HCT116 (cell line): ENCODE results near the gene DDX18. TPM values are rescaled to one million over a fixed set of nuclear protein-coding genes. Genes with fewer than 3 reads are reported as not detected.

ENCODE experiments used
- ATAC-seq: fragments of 200-7000 bp; cut with Tn5 transposase; 2 replicates; pipeline ENCODE4 v1.9.1; 2020; ENCODE audit warnings: mild to moderate bottlenecking, moderate library complexity
- BruUV-seq: library from RNA; stranded (reverse); fragments of 400-500 nt; replicated peaks from 2 replicates; lab custom pipeline; 2021; lab: Mats Ljungman, UMichigan
- CTCF ChIA-PET: fragments of 300-600 bp; sonication (Branson Sonifier 250); formaldehyde crosslinking; loops from one replicate; lab custom pipeline; 2021; ENCODE audit warnings: antibody characterized with exemption; lab: Charles Lee
- POLR2A ChIA-PET: fragments of 300-600, 350-600 bp; sonication (Branson Sonifier 250); formaldehyde crosslinking; loops from one replicate; lab custom pipeline; 2021; ENCODE audit warnings: antibody characterized with exemption; lab: Charles Lee
- RAD21 ChIA-PET, 2 experiments: fragments of 300-600 bp; sonication (Branson Sonifier 250); formaldehyde crosslinking; loops; one replicate each; lab custom pipeline; 2023; ENCODE audit warnings: low total read pairs in 2 of 2; ENCODE audit not compliant: uncharacterized antibody in 2 of 2, unreplicated experiment in 2 of 2, low non-redundant PET in 1 of 2; lab: Charles Lee
- DNase-seq: peaks from one replicate; pipeline ENCODE4 v3.0.0-alpha.2; 2010; ENCODE audit warnings: low read depth, low spot score
- H2AFZ ChIP-seq: fragments of 200-600 bp; shearing (Covaris generic), sonication (generic); 2 replicates; pipeline ENCODE4 v1.6.1; 2017; ENCODE audit warnings: low read depth, mixed run types, mixed read lengths, antibody characterized with exemption, low read length; ENCODE audit not compliant: poor library complexity, severe bottlenecking
- H3K27ac ChIP-seq: 2 replicates; pipeline ENCODE4 v1.5.1; 2012; ENCODE audit warnings: low read depth, low read length
- H3K27me3 ChIP-seq: fragments of 200-600 bp; sonication (generic); 2 replicates; pipeline ENCODE4 v1.6.1; 2016; ENCODE audit warnings: mixed run types, low read length, mixed read lengths; ENCODE audit not compliant: insufficient read depth
- H3K36me3 ChIP-seq, 2 experiments: fragments of 200-500 bp in 1 of 2; fragments of 200-600 bp in 1 of 2; sonication (Bioruptor generic) in 1 of 2; sonication (generic) in 1 of 2; 2 replicates each; pipeline versions ENCODE4 v1.5.1 to v1.6.1; 2014 to 2016; ENCODE audit warnings: low read length in 2 of 2, inconsistent platforms in 1 of 2, mixed read lengths in 1 of 2, mixed run types in 1 of 2; ENCODE audit not compliant: insufficient read depth in 2 of 2, control insufficient read depth in 1 of 2
- H3K4me1 ChIP-seq, 2 experiments: fragments of 200-600 bp in 1 of 2; sonication (generic) in 1 of 2; 2 replicates each; pipeline versions ENCODE4 v1.5.1 to v1.6.1; 2012 to 2017; ENCODE audit warnings: low read length in 2 of 2, inconsistent platforms in 1 of 2, mild to moderate bottlenecking in 1 of 2, mixed read lengths in 1 of 2, mixed run types in 1 of 2, moderate library complexity in 1 of 2; ENCODE audit not compliant: insufficient read depth in 2 of 2, control insufficient read depth in 1 of 2
- H3K4me2 ChIP-seq: fragments of 200-600 bp; sonication (generic); 2 replicates; pipeline ENCODE4 v1.6.1; 2017; ENCODE audit warnings: mixed run types, low read length, mixed read lengths
- H3K4me3 ChIP-seq, 2 experiments: fragments of 200-600 bp in 1 of 2; sonication (generic) in 1 of 2; replicated peaks in 1 of 2; 2 replicates each; pipeline ENCODE4 v1.5.1; 2011 to 2016; ENCODE audit warnings: low read length in 2 of 2, control low read depth in 1 of 2, low read depth in 1 of 2, mild to moderate bottlenecking in 1 of 2, mixed read lengths in 1 of 2, mixed run types in 1 of 2
- H3K79me2 ChIP-seq: fragments of 200-600 bp; sonication (generic); 2 replicates; pipeline ENCODE4 v1.6.1; 2017; ENCODE audit warnings: mild to moderate bottlenecking, mixed run types, low read length, moderate library complexity, mixed read lengths; ENCODE audit not compliant: insufficient read depth
- H3K9ac ChIP-seq: fragments of 200-600 bp; sonication (generic); 2 replicates; pipeline ENCODE4 v1.6.1; 2016; ENCODE audit warnings: low read length, mixed read lengths
- H3K9me2 ChIP-seq: fragments of 200-600 bp; sonication (generic), shearing (Covaris generic); 2 replicates; pipeline ENCODE4 v1.6.1; 2017; ENCODE audit warnings: mixed run types, mild to moderate bottlenecking, moderate library complexity; ENCODE audit not compliant: insufficient read depth
- H3K9me3 ChIP-seq, 2 experiments: fragments of 200-500 bp in 1 of 2; fragments of 200-600 bp in 1 of 2; sonication (Bioruptor generic) in 1 of 2; sonication (generic) in 1 of 2; 2 replicates each; pipeline ENCODE4 v1.6.1; 2014 to 2017; ENCODE audit warnings: low read length in 2 of 2, mixed read lengths in 2 of 2, inconsistent platforms in 1 of 2, low read depth in 1 of 2, mild to moderate bottlenecking in 1 of 2, mixed run types in 1 of 2, moderate library complexity in 1 of 2; ENCODE audit not compliant: control insufficient read depth in 1 of 2, insufficient read depth in 1 of 2
- H4K20me1 ChIP-seq: fragments of 200-600 bp; sonication (generic), shearing (Covaris generic); 2 replicates; pipeline ENCODE4 v1.6.1; 2017; ENCODE audit warnings: mixed run types, mild to moderate bottlenecking, moderate library complexity; ENCODE audit not compliant: insufficient read depth
- EGR1 ChIP-seq: IDR thresholded peaks from 2 replicates; pipeline ENCODE4 v1.6.1; 2012; ENCODE audit warnings: low read depth
- FOSL1 ChIP-seq: IDR thresholded peaks from 2 replicates; pipeline ENCODE4 v1.6.1; 2012; ENCODE audit warnings: low read depth
- JUND ChIP-seq: IDR thresholded peaks from 2 replicates; pipeline ENCODE4 v1.6.1; 2012
- POLR2AphosphoS5 ChIP-seq: IDR thresholded peaks from 2 replicates; pipeline ENCODE4 v1.6.1; 2011; ENCODE audit warnings: mild to moderate bottlenecking, low read depth, low read length, moderate library complexity
- SP1 ChIP-seq: IDR thresholded peaks from 2 replicates; pipeline ENCODE4 v1.6.1; 2012; ENCODE audit warnings: low read depth
- SRF ChIP-seq: IDR thresholded peaks from 2 replicates; pipeline ENCODE4 v1.6.1; 2012; ENCODE audit warnings: low read depth
- TCF7L2 ChIP-seq: IDR thresholded peaks from 2 replicates; pipeline ENCODE4 v1.7.0; 2011; ENCODE audit warnings: borderline replicate concordance, inconsistent platforms; ENCODE audit not compliant: insufficient read depth, insufficient read length; ENCODE audit errors: extremely low read depth
- YY1 ChIP-seq: IDR thresholded peaks from 2 replicates; pipeline ENCODE4 v1.6.1; 2011; ENCODE audit warnings: low read length, low read depth, moderate library complexity, mild to moderate bottlenecking; ENCODE audit not compliant: insufficient replicate concordance; ENCODE audit errors: extremely low read depth
- ZBTB33 ChIP-seq: IDR thresholded peaks from 2 replicates; pipeline ENCODE4 v1.6.1; 2011; ENCODE audit warnings: mild to moderate bottlenecking, low read length, moderate library complexity; ENCODE audit not compliant: insufficient replicate concordance; ENCODE audit errors: extremely low read depth
- intact Hi-C: fragments of 100-400 bp; cut with micrococcal nuclease; formaldehyde crosslinking; loops from 2 replicates; pipeline ENCODE4 v1.10.0; 2022
- total RNA-seq: library from RNA; stranded (reverse); gene quantifications from one replicate; pipeline ENCODE4 v1.2.1, GENCODE V29; 2021; ENCODE audit not compliant: unreplicated experiment
- TF ChIP-seq, protein P1 (sequence below), 3 experiments: fragments of 200-600 bp in 1 of 3; sonication (generic) in 1 of 3; IDR thresholded peaks in 2 of 3; conservative IDR thresholded peaks in 1 of 3; 2 replicates each; pipeline ENCODE4 v1.5.1; 2012 to 2017; ENCODE audit warnings: low read depth in 2 of 3, low read length in 2 of 3, antibody characterized with exemption in 1 of 3, borderline replicate concordance in 1 of 3, control low read depth in 1 of 3, mild to moderate bottlenecking in 1 of 3, mixed read lengths in 1 of 3, mixed run types in 1 of 3, moderate library complexity in 1 of 3; ENCODE audit not compliant: insufficient read depth in 1 of 3

The DDX18 gene
- total RNA-seq, 1 experiment from 2014 or later, result 99.7 TPM

GRCh38 chr2:117856415-117857210, 42.1 kb downstream of the DDX18 start:
- Histone ChIP-seq H3K4me1 (peaks cover 6 to 14% of the 10 kb centered on the region in 2 experiments), H3K4me3 (no peak overlapping the region), H3K9ac (no peak overlapping the region), H3K27me3 (no peaks in the 10 kb centered on the region), H3K4me2 (peak overlapping the region; percentile 54), H3K9me2 (no peaks in the 10 kb centered on the region), H2AFZ (peak overlapping the region; percentile 84), H3K27ac (no peak overlapping the region), H3K9me3 (no peaks in the 10 kb centered on the region), H3K79me2 (no peaks in the 10 kb centered on the region), H3K36me3 (no peaks in the 10 kb centered on the region), H4K20me1 (no peaks in the 10 kb centered on the region)
- ChIA-PET POLR2A (no interaction called here), CTCF (interaction anchor here (1.0 kb wide), 1 partner anchor 42 kb away, joined by 3 read pairs; the partner anchor contains the start of gene DDX18), RAD21 (no interaction called here)
- peak; percentile 30; the same call in 1 of the 2 replicates for TF ChIP-seq JUND
- no peak for TF ChIP-seq SRF
- 0 out of 2 replicates have a peak, but pooled peaks have one; percentile 19 for TF ChIP-seq FOSL1
- intact Hi-C loops, result no loop called here
- BruUV-seq, result no TSS peak
- ATAC-seq (peak; percentile 92), DNase-seq (peak; percentile 15)

- ChIA-PET RAD21 (no interaction called here), POLR2A (no interaction called here), CTCF (no interaction called here)
- H3K79me2 ChIP-seq, result no peaks in the 10 kb centered on the region
- intact Hi-C loops, result no loop called here
- H3K9ac ChIP-seq, result no peak overlapping the region
- no peaks in the 10 kb centered on the region for H3K36me3 ChIP-seq
- BruUV-seq, result no TSS peak
- no peaks in the 10 kb centered on the region for H3K27me3 ChIP-seq
- H3K9me3 ChIP-seq, result no peaks in the 10 kb centered on the region
- H2AFZ ChIP-seq, result no peak overlapping the region
- peaks cover 6 to 14% of the 10 kb centered on the region in 2 experiments for H3K4me1 ChIP-seq
- H3K9me2 ChIP-seq, result no peaks in the 10 kb centered on the region
- H3K4me2 ChIP-seq, result no peak overlapping the region
- no peak overlapping the region for H3K4me3 ChIP-seq
- no peak overlapping the region for H3K27ac ChIP-seq
- no peak for DNase-seq
- ATAC-seq, result no peak
- no peaks in the 10 kb centered on the region for H4K20me1 ChIP-seq
- TF ChIP-seq TCF7L2 (no peak), ZBTB33 (no peak), EGR1 (no peak), YY1 (no peak), SP1 (no peak), SRF (no peak), POLR2AphosphoS5 (no peak)
- TF ChIP-seq, protein P1, sequence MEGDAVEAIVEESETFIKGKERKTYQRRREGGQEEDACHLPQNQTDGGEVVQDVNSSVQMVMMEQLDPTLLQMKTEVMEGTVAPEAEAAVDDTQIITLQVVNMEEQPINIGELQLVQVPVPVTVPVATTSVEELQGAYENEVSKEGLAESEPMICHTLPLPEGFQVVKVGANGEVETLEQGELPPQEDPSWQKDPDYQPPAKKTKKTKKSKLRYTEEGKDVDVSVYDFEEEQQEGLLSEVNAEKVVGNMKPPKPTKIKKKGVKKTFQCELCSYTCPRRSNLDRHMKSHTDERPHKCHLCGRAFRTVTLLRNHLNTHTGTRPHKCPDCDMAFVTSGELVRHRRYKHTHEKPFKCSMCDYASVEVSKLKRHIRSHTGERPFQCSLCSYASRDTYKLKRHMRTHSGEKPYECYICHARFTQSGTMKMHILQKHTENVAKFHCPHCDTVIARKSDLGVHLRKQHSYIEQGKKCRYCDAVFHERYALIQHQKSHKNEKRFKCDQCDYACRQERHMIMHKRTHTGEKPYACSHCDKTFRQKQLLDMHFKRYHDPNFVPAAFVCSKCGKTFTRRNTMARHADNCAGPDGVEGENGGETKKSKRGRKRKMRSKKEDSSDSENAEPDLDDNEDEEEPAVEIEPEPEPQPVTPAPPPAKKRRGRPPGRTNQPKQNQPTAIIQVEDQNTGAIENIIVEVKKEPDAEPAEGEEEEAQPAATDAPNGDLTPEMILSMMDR (IDR thresholded peaks at IDR 0.05 in 2 of 3, conservative IDR thresholded peaks at IDR 0.05 in 1 of 3; ENCODE audit: borderline replicate concordance in 1 of 3, insufficient read depth in 1 of 3, low read depth in 2 of 3, low read length in 2 of 3), result no peak
These were observed 43.8 kb downstream of the DDX18 start for GRCh38 chr2:117858336-117858735.
